Caco-2 (cell line): ENCODE results near the gene ZBTB7A. TPM values are rescaled to one million over a fixed set of nuclear protein-coding genes. Genes with fewer than 3 reads are reported as not detected.

Experiments used
- BruUV-seq: library from RNA; stranded (reverse); fragments of 400-500 nt; replicated peaks from 2 replicates; lab custom pipeline; 2021; lab: Mats Ljungman, UMichigan
- CTCF ChIA-PET: fragments of 300-600 bp; sonication (Branson Sonifier 250); formaldehyde crosslinking; loops from one replicate; lab custom pipeline; 2022; ENCODE audit warnings: antibody characterized with exemption; lab: Charles Lee
- POLR2A ChIA-PET: fragments of 300-600 bp; sonication (Branson Sonifier 250); formaldehyde crosslinking; loops from one replicate; lab custom pipeline; 2022; ENCODE audit warnings: antibody characterized with exemption; lab: Charles Lee
- DNase-seq, 2 experiments: peaks; one replicate each; pipeline versions ENCODE4 v3.0.0 to v3.0.0-alpha.2; 2020 to 2022
- H3K27me3 ChIP-seq: replicated peaks from 2 replicates; pipeline ENCODE4 v1.6.0; 2011; ENCODE audit warnings: low read length; ENCODE audit not compliant: control insufficient read depth, insufficient read depth
- H3K36me3 ChIP-seq: 2 replicates; pipeline ENCODE4 v1.5.1; 2011; ENCODE audit warnings: low read length; ENCODE audit not compliant: control insufficient read depth, insufficient read depth
- H3K4me1 ChIP-seq: fragments of 250-450 bp; sonication (Bioruptor Pico); 2 replicates; pipeline ENCODE4 v1.5.1; 2020; ENCODE audit warnings: mild to moderate bottlenecking
- H3K4me3 ChIP-seq: 2 replicates; pipeline ENCODE4 v1.5.1; 2011; ENCODE audit warnings: low read depth, mild to moderate bottlenecking, control low read depth, low read length
- H3K9me3 ChIP-seq: fragments of 250-450 bp; sonication (Bioruptor Pico); 2 replicates; pipeline ENCODE4 v1.5.1; 2020; ENCODE audit warnings: mild to moderate bottlenecking, moderate library complexity
- H3K27ac Mint-ChIP-seq: one replicate; pipeline ENCODE4 v1.8.0; 2022; ENCODE audit warnings: mixed read lengths; ENCODE audit not compliant: unreplicated experiment
- H3K27me3 Mint-ChIP-seq: one replicate; pipeline ENCODE4 v1.8.0; 2022; ENCODE audit warnings: mixed read lengths; ENCODE audit not compliant: insufficient read depth, unreplicated experiment
- H3K36me3 Mint-ChIP-seq: one replicate; pipeline ENCODE4 v1.8.0; 2022; ENCODE audit warnings: mild to moderate bottlenecking, mixed read lengths; ENCODE audit not compliant: insufficient read depth, unreplicated experiment
- H3K4me1 Mint-ChIP-seq: one replicate; pipeline ENCODE4 v1.8.0; 2022; ENCODE audit warnings: low read depth, mixed read lengths; ENCODE audit not compliant: unreplicated experiment
- H3K4me3 Mint-ChIP-seq: one replicate; pipeline ENCODE4 v1.8.0; 2022; ENCODE audit warnings: mild to moderate bottlenecking, moderate library complexity, mixed read lengths; ENCODE audit not compliant: unreplicated experiment
- H3K9me3 Mint-ChIP-seq: one replicate; pipeline ENCODE4 v1.8.0; 2022; ENCODE audit warnings: mixed read lengths; ENCODE audit not compliant: unreplicated experiment
- CTCF ChIP-seq, 2 experiments: fragments of 200-600 bp in 1 of 2; IDR thresholded peaks; 1 replicate in 1 of 2; 2 replicates in 1 of 2; pipeline versions ENCODE4 v1.5.1 to v1.8.0; 2011 to 2022; ENCODE audit warnings: antibody characterized with exemption in 1 of 2, control low read depth in 1 of 2, inconsistent platforms in 1 of 2, low read depth in 1 of 2, low read length in 1 of 2, mild to moderate bottlenecking in 1 of 2, moderate library complexity in 1 of 2; ENCODE audit not compliant: insufficient read depth in 1 of 2, severe bottlenecking in 1 of 2, unreplicated experiment in 1 of 2
- intact Hi-C: fragments of 100-400 bp; cut with micrococcal nuclease; formaldehyde crosslinking; loops from one replicate; pipeline ENCODE4 v1.10.0; 2022; ENCODE audit not compliant: unreplicated experiment
- total RNA-seq: library from RNA; stranded (reverse); gene quantifications from 2 replicates; pipeline ENCODE4 v1.2.3, GENCODE V29; 2022

ZBTB7A gene
- total RNA-seq, 1 experiment from 2014 or later, result 11.9 TPM

DNA sequence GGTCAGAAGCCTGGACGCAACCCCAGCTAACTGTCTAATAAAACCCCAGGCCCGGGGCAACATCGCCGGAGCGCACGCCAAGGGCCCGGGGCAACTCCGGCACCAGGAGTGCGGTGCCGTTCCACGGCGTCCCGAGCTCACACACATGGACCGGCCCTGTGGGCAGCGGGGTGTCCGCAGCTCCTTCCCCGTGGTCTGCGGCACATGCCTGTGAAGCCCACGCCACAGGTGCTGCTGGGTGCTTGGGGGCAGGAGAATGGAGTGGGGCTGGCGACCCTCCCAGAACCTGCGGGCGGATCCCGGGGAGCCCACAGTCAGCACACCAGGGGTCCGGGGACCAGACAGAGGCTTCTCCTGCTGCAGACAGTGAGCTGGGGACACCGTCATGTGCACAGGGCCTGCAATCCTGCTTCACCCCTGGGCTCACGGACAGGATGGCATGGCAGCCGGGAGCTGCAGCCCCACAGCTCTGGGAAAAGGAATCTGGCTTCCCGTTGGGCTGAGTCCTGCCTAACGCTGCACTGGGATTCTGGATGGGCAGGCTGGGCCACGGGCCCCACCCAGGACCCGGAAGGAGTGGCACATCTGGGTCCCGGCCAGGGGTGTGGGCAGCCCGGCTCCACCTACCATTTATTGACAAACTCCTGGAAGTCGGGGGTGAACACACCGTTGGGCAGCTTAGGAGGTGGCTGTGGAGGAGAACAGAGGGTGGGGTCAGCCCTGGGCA lies 28.2 kb upstream of the ZBTB7A start:
- intact Hi-C loops, result no loop called here
- Mint-ChIP-seq H3K9me3 (no peaks in the 10 kb centered on the region), H3K4me3 (no peak overlapping the region), H3K4me1 (no peaks in the 10 kb centered on the region), H3K36me3 (peaks cover 38% of the 10 kb centered on the region), H3K27me3 (no peaks in the 10 kb centered on the region), H3K27ac (no peak overlapping the region)
- ChIA-PET CTCF (no interaction called here), POLR2A (no interaction called here)
- Histone ChIP-seq H3K36me3 (no peaks in the 10 kb centered on the region; the same call in 1 of the 2 replicates), H3K9me3 (no peaks in the 10 kb centered on the region), H3K4me1 (no peaks in the 10 kb centered on the region), H3K27me3 (no peaks in the 10 kb centered on the region), H3K4me3 (no peak overlapping the region)
- DNase-seq, result no peak
- TF ChIP-seq CTCF (IDR thresholded peaks at IDR 0.05; ENCODE audit: insufficient read depth in 1 of 2, low read depth in 1 of 2, low read length in 1 of 2, severe bottlenecking in 1 of 2, unreplicated experiment in 1 of 2), result no peak
- BruUV-seq, result no TSS peak

DNA sequence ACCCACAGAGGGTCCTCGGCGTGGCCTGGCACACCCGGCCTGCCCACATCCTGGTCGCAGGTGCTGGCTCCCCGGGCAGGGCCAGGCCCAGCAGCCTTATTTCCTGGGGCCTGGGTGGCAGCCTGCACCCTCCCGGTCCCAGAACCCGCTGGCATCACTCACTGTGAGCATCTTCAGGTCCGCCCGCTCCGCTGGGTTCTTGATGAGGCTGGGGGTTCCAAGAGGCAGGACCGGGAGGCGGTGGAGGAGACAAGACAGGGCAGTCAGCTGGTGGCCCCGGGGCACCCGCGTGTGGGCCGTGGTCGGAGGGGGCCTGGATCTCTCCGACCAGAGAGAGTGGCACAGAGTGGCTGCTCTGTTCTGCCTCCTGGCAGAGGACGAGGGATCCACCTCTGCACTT lies 27.6 kb upstream of the ZBTB7A start:
- H3K36me3 Mint-ChIP-seq, result peaks cover 44% of the 10 kb centered on the region
- no peaks in the 10 kb centered on the region for H3K4me1 Mint-ChIP-seq
- TF ChIP-seq CTCF (IDR thresholded peaks at IDR 0.05; ENCODE audit: insufficient read depth in 1 of 2, low read depth in 1 of 2, low read length in 1 of 2, severe bottlenecking in 1 of 2, unreplicated experiment in 1 of 2), result no peak
- no peak overlapping the region for H3K4me3 Mint-ChIP-seq
- ChIA-PET POLR2A (no interaction called here), CTCF (no interaction called here)
- no peaks in the 10 kb centered on the region for H3K27me3 ChIP-seq
- no peaks in the 10 kb centered on the region for H3K9me3 ChIP-seq
- no peaks in the 10 kb centered on the region for H3K4me1 ChIP-seq
- H3K36me3 ChIP-seq, result no peaks in the 10 kb centered on the region; the same call in 1 of the 2 replicates
- no peak for DNase-seq
- no TSS peak for BruUV-seq
- no peak overlapping the region for H3K27ac Mint-ChIP-seq
- intact Hi-C loops, result no loop called here
- no peak overlapping the region for H3K4me3 ChIP-seq
- H3K27me3 Mint-ChIP-seq, result no peaks in the 10 kb centered on the region
- no peaks in the 10 kb centered on the region for H3K9me3 Mint-ChIP-seq

GRCh38 chr19:4093643-4094175 lies 27.0 kb upstream of the ZBTB7A start:
- H3K27me3 ChIP-seq, result no peaks in the 10 kb centered on the region
- intact Hi-C loops, result no loop called here
- BruUV-seq, result no TSS peak
- POLR2A ChIA-PET, result no interaction called here
- CTCF ChIA-PET, result no interaction called here
- H3K36me3 ChIP-seq, result no peaks in the 10 kb centered on the region
- H3K4me1 Mint-ChIP-seq, result no peaks in the 10 kb centered on the region
- H3K36me3 Mint-ChIP-seq, result peaks cover 46% of the 10 kb centered on the region
- H3K9me3 Mint-ChIP-seq, result no peaks in the 10 kb centered on the region
- no peak for TF ChIP-seq CTCF (IDR thresholded peaks at IDR 0.05; ENCODE audit: insufficient read depth in 1 of 2, low read depth in 1 of 2, low read length in 1 of 2, severe bottlenecking in 1 of 2, unreplicated experiment in 1 of 2)
- H3K27me3 Mint-ChIP-seq, result no peaks in the 10 kb centered on the region
- H3K27ac Mint-ChIP-seq, result no peak overlapping the region
- no peaks in the 10 kb centered on the region for H3K9me3 ChIP-seq
- DNase-seq, result no peak
- H3K4me3 Mint-ChIP-seq, result no peak overlapping the region
- H3K4me3 ChIP-seq, result no peak overlapping the region
- no peaks in the 10 kb centered on the region for H3K4me1 ChIP-seq
